Measurements from ENCODE around the gene IL10RB. TPM values are rescaled to one million over a fixed set of nuclear protein-coding genes. Genes with fewer than 3 reads are reported as not detected.

The IL10RB gene
- total and polyA plus RNA-seq, 2 experiments from 2014 or later, result 2.2 to 2.5 TPM

DNA sequence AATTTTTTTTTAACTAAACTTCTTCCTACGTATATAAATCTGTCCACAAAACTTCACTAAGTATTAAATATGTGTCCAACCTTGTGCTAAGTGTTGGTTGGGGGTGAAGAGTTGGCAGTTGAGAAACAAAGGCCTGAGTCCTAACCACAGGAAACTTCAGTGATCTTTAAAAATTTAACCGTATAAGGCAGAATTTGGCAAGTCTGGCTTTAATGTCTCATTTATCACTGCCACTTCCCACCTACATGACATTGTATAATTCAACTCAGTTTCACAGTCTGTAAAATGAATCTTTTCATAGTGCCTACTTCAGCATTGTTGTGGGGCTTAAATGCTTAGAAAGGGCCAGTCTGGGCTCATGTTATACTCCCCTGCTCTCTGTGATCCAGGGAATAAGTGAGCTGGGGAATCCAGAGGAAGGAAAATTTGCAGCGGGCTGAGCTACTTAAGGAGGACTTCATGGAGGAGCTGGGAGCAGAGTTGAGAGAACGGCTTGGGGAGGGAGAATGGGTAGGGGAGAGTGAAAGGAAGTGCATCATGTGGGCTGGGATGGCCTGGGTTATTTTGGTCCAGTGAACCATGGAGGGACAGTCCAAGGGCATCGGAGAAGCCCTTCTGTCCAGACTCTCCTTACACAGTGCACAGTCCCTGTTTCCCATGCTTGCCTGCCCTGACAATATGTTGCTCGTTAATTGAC is 21.9 kb upstream of the IL10RB start (continued):
- TF ChIP-seq, protein P1, sequence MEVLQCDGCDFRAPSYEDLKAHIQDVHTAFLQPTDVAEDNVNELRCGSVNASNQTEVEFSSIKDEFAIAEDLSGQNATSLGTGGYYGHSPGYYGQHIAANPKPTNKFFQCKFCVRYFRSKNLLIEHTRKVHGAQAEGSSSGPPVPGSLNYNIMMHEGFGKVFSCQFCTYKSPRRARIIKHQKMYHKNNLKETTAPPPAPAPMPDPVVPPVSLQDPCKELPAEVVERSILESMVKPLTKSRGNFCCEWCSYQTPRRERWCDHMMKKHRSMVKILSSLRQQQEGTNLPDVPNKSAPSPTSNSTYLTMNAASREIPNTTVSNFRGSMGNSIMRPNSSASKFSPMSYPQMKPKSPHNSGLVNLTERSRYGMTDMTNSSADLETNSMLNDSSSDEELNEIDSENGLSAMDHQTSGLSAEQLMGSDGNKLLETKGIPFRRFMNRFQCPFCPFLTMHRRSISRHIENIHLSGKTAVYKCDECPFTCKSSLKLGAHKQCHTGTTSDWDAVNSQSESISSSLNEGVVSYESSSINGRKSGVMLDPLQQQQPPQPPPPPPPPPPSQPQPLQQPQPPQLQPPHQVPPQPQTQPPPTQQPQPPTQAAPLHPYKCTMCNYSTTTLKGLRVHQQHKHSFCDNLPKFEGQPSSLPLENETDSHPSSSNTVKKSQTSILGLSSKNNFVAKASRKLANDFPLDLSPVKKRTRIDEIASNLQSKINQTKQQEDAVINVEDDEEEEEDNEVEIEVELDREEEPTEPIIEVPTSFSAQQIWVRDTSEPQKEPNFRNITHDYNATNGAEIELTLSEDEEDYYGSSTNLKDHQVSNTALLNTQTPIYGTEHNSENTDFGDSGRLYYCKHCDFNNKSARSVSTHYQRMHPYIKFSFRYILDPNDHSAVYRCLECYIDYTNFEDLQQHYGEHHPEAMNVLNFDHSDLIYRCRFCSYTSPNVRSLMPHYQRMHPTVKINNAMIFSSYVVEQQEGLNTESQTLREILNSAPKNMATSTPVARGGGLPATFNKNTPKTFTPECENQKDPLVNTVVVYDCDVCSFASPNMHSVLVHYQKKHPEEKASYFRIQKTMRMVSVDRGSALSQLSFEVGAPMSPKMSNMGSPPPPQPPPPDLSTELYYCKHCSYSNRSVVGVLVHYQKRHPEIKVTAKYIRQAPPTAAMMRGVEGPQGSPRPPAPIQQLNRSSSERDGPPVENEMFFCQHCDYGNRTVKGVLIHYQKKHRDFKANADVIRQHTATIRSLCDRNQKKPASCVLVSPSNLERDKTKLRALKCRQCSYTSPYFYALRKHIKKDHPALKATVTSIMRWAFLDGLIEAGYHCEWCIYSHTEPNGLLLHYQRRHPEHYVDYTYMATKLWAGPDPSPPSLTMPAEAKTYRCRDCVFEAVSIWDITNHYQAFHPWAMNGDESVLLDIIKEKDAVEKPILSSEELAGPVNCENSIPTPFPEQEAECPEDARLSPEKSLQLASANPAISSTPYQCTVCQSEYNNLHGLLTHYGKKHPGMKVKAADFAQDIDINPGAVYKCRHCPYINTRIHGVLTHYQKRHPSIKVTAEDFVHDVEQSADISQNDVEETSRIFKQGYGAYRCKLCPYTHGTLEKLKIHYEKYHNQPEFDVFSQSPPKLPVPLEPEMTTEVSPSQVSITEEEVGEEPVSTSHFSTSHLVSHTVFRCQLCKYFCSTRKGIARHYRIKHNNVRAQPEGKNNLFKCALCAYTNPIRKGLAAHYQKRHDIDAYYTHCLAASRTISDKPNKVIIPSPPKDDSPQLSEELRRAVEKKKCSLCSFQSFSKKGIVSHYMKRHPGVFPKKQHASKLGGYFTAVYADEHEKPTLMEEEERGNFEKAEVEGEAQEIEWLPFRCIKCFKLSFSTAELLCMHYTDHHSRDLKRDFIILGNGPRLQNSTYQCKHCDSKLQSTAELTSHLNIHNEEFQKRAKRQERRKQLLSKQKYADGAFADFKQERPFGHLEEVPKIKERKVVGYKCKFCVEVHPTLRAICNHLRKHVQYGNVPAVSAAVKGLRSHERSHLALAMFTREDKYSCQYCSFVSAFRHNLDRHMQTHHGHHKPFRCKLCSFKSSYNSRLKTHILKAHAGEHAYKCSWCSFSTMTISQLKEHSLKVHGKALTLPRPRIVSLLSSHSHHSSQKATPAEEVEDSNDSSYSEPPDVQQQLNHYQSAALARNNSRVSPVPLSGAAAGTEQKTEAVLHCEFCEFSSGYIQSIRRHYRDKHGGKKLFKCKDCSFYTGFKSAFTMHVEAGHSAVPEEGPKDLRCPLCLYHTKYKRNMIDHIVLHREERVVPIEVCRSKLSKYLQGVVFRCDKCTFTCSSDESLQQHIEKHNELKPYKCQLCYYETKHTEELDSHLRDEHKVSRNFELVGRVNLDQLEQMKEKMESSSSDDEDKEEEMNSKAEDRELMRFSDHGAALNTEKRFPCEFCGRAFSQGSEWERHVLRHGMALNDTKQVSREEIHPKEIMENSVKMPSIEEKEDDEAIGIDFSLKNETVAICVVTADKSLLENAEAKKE (CRISPR knock-in tag; IDR thresholded peaks at IDR 0.05), result no peak
- TF ChIP-seq CREB1 (CRISPR knock-in tag; IDR thresholded peaks at IDR 0.05; ENCODE audit: low read depth) (no peak), STAT1 (IDR thresholded peaks at IDR 0.05; ENCODE audit: unreplicated experiment) (no peak), EZH2phosphoT487 (IDR thresholded peaks at IDR 0.05; ENCODE audit: unreplicated experiment) (no peak), ZNF331 (CRISPR knock-in tag; IDR thresholded peaks at IDR 0.05; ENCODE audit: low read depth) (no peak), ZNF114 (CRISPR knock-in tag; IDR thresholded peaks at IDR 0.05) (no peak), POLR2AphosphoS5 (IDR thresholded peaks at IDR 0.05; ENCODE audit: low read depth) (no peak), EZH2 (IDR thresholded peaks at IDR 0.05; ENCODE audit: low read depth, unreplicated experiment) (no peak), NANOG (IDR thresholded peaks at IDR 0.05; ENCODE audit: borderline replicate concordance) (no peak)
- TF ChIP-seq, protein P2, sequence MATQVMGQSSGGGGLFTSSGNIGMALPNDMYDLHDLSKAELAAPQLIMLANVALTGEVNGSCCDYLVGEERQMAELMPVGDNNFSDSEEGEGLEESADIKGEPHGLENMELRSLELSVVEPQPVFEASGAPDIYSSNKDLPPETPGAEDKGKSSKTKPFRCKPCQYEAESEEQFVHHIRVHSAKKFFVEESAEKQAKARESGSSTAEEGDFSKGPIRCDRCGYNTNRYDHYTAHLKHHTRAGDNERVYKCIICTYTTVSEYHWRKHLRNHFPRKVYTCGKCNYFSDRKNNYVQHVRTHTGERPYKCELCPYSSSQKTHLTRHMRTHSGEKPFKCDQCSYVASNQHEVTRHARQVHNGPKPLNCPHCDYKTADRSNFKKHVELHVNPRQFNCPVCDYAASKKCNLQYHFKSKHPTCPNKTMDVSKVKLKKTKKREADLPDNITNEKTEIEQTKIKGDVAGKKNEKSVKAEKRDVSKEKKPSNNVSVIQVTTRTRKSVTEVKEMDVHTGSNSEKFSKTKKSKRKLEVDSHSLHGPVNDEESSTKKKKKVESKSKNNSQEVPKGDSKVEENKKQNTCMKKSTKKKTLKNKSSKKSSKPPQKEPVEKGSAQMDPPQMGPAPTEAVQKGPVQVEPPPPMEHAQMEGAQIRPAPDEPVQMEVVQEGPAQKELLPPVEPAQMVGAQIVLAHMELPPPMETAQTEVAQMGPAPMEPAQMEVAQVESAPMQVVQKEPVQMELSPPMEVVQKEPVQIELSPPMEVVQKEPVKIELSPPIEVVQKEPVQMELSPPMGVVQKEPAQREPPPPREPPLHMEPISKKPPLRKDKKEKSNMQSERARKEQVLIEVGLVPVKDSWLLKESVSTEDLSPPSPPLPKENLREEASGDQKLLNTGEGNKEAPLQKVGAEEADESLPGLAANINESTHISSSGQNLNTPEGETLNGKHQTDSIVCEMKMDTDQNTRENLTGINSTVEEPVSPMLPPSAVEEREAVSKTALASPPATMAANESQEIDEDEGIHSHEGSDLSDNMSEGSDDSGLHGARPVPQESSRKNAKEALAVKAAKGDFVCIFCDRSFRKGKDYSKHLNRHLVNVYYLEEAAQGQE (IDR thresholded peaks at IDR 0.05; ENCODE audit: unreplicated experiment), result no peak
- TF ChIP-seq, protein P3, sequence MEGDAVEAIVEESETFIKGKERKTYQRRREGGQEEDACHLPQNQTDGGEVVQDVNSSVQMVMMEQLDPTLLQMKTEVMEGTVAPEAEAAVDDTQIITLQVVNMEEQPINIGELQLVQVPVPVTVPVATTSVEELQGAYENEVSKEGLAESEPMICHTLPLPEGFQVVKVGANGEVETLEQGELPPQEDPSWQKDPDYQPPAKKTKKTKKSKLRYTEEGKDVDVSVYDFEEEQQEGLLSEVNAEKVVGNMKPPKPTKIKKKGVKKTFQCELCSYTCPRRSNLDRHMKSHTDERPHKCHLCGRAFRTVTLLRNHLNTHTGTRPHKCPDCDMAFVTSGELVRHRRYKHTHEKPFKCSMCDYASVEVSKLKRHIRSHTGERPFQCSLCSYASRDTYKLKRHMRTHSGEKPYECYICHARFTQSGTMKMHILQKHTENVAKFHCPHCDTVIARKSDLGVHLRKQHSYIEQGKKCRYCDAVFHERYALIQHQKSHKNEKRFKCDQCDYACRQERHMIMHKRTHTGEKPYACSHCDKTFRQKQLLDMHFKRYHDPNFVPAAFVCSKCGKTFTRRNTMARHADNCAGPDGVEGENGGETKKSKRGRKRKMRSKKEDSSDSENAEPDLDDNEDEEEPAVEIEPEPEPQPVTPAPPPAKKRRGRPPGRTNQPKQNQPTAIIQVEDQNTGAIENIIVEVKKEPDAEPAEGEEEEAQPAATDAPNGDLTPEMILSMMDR (conservative IDR thresholded peaks at IDR 0.05; ENCODE audit: low read depth in 2 of 2), result no peak
